PC-3 (cell line): ENCODE measurements around the gene MXD3.

Source experiments
- EZH2 ChIP-seq: fragments of 300-600 bp; sonication (generic); IDR thresholded peaks from one replicate; pipeline ENCODE4 v1.6.1; 2017; ENCODE audit warnings: antibody characterized with exemption, mild to moderate bottlenecking, low read length; ENCODE audit not compliant: unreplicated experiment
- EZH2phosphoT487 ChIP-seq: fragments of 300-600 bp; sonication (generic); IDR thresholded peaks from 2 replicates; pipeline ENCODE4 v1.6.1; 2018; ENCODE audit warnings: mild to moderate bottlenecking, antibody characterized with exemption, low read length, borderline replicate concordance
- TF ChIP-seq, protein P1 (sequence below): fragments of 300-600 bp; sonication (generic); conservative IDR thresholded peaks from 2 replicates; pipeline ENCODE4 v1.5.1; 2017; ENCODE audit warnings: antibody characterized with exemption, low read depth, mild to moderate bottlenecking, low read length

DNA sequence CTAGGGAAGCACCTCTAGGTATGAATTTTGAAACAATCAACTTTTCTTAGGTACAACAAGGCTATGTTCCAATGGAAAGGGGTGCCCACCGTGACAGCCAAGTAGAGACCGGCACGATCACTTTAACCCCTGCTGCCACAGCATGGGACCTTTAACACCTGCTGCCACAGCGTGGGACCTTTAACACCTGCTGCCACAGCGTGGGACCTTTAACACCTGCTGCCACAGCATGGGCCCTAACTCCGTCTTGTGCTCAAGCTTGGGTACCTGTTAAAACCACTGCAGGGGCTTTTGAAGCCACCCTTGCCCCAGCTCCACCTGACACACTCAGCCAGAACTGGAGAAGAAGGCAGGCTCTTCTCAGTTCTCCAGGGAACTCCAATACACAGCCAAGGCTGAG, 18.2 kb upstream of the MXD3 start:
- TF ChIP-seq, protein P1, sequence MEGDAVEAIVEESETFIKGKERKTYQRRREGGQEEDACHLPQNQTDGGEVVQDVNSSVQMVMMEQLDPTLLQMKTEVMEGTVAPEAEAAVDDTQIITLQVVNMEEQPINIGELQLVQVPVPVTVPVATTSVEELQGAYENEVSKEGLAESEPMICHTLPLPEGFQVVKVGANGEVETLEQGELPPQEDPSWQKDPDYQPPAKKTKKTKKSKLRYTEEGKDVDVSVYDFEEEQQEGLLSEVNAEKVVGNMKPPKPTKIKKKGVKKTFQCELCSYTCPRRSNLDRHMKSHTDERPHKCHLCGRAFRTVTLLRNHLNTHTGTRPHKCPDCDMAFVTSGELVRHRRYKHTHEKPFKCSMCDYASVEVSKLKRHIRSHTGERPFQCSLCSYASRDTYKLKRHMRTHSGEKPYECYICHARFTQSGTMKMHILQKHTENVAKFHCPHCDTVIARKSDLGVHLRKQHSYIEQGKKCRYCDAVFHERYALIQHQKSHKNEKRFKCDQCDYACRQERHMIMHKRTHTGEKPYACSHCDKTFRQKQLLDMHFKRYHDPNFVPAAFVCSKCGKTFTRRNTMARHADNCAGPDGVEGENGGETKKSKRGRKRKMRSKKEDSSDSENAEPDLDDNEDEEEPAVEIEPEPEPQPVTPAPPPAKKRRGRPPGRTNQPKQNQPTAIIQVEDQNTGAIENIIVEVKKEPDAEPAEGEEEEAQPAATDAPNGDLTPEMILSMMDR = no peak
- TF ChIP-seq EZH2 (no peak), EZH2phosphoT487 (no peak)
